Activated naive CD8-positive, alpha-beta T cell (primary cell): ENCODE data around the gene MISP3.

Experiments used
- H3K27ac Mint-ChIP-seq: one replicate; pipeline ENCODE4 v1.8.0; 2021; ENCODE audit warnings: mixed read lengths
- H3K27me3 Mint-ChIP-seq: one replicate; pipeline ENCODE4 v1.8.0; 2021; ENCODE audit warnings: mixed read lengths
- H3K36me3 Mint-ChIP-seq: one replicate; pipeline ENCODE4 v1.8.0; 2021; ENCODE audit warnings: mixed read lengths
- H3K4me1 Mint-ChIP-seq: one replicate; pipeline ENCODE4 v1.8.0; 2021; ENCODE audit warnings: low read depth, mixed read lengths
- H3K4me3 Mint-ChIP-seq: one replicate; pipeline ENCODE4 v1.8.0; 2021; ENCODE audit warnings: mild to moderate bottlenecking, mixed read lengths
- H3K9me3 Mint-ChIP-seq: one replicate; pipeline ENCODE4 v1.8.0; 2021; ENCODE audit warnings: low read depth, mixed read lengths

MISP3 gene

GRCh38 chr19:14059652-14060155, 12.9 kb upstream of the MISP3 start:
- no peaks in the 10 kb centered on the region for H3K9me3 Mint-ChIP-seq
- H3K4me1 Mint-ChIP-seq: peaks cover 12% of the 10 kb centered on the region
- no peaks in the 10 kb centered on the region for H3K36me3 Mint-ChIP-seq
- H3K27me3 Mint-ChIP-seq: peaks cover 19% of the 10 kb centered on the region
- no peak overlapping the region for H3K4me3 Mint-ChIP-seq
- no peak overlapping the region for H3K27ac Mint-ChIP-seq

- H3K36me3 Mint-ChIP-seq: no peaks in the 10 kb centered on the region
- H3K27me3 Mint-ChIP-seq: peaks cover 19% of the 10 kb centered on the region
- no peak overlapping the region for H3K4me3 Mint-ChIP-seq
- H3K27ac Mint-ChIP-seq: no peak overlapping the region
- H3K4me1 Mint-ChIP-seq: peaks cover 12% of the 10 kb centered on the region
- H3K9me3 Mint-ChIP-seq: no peaks in the 10 kb centered on the region
Observed at GRCh38 chr19:14061081-14061749, 11.4 kb upstream of the MISP3 start.

- no peaks in the 10 kb centered on the region for H3K36me3 Mint-ChIP-seq
- peaks cover 21% of the 10 kb centered on the region for H3K27me3 Mint-ChIP-seq
- H3K27ac Mint-ChIP-seq: no peak within 1 kb of the TSS
- H3K4me1 Mint-ChIP-seq: peaks cover 12% of the 10 kb centered on the region
- H3K4me3 Mint-ChIP-seq: no peak within 1 kb of the TSS
- H3K9me3 Mint-ChIP-seq: no peaks in the 10 kb centered on the region
Observed at GRCh38 chr19:14061751-14062557, 10.6 kb upstream of the MISP3 start, which contains the start of gene PALM3. PALM3 (minus strand) TSS chr19:14062076; CDS start chr19:14061980, 96 bp downstream.

GRCh38 chr19:14062558-14062855, 10.1 kb upstream of the MISP3 start:
- Mint-ChIP-seq H3K9me3 (no peaks in the 10 kb centered on the region), H3K4me3 (no peak overlapping the region), H3K36me3 (no peaks in the 10 kb centered on the region), H3K27me3 (peaks cover 21% of the 10 kb centered on the region), H3K27ac (no peak overlapping the region), H3K4me1 (peaks cover 12% of the 10 kb centered on the region)

- no peak overlapping the region for H3K4me3 Mint-ChIP-seq
- H3K36me3 Mint-ChIP-seq: no peaks in the 10 kb centered on the region
- no peak overlapping the region for H3K27ac Mint-ChIP-seq
- H3K27me3 Mint-ChIP-seq: peaks cover 21% of the 10 kb centered on the region
- H3K4me1 Mint-ChIP-seq: peaks cover 8% of the 10 kb centered on the region
- no peaks in the 10 kb centered on the region for H3K9me3 Mint-ChIP-seq
Observed at GRCh38 chr19:14063105-14063504, 9.5 kb upstream of the MISP3 start.

- Mint-ChIP-seq H3K4me3 (no peak overlapping the region), H3K27ac (no peak overlapping the region), H3K4me1 (peaks cover 1% of the 10 kb centered on the region), H3K36me3 (no peaks in the 10 kb centered on the region), H3K27me3 (peaks cover 2% of the 10 kb centered on the region), H3K9me3 (no peaks in the 10 kb centered on the region)
Observed at GRCh38 chr19:14066134-14066533, 6.5 kb upstream of the MISP3 start.

- Mint-ChIP-seq H3K36me3 (no peaks in the 10 kb centered on the region), H3K4me1 (peaks cover 16% of the 10 kb centered on the region), H3K27me3 (peaks cover 2% of the 10 kb centered on the region), H3K9me3 (no peaks in the 10 kb centered on the region), H3K27ac (no peak overlapping the region), H3K4me3 (no peak overlapping the region)
Observed at GRCh38 chr19:14070268-14071050, 2.1 kb upstream of the MISP3 start.

GRCh38 chr19:14073261-14073924, 807 bp downstream of the MISP3 start:
- Mint-ChIP-seq H3K27me3 (no peaks in the 10 kb centered on the region), H3K4me1 (peaks cover 16% of the 10 kb centered on the region), H3K4me3 (peak overlapping the region; percentile 92), H3K9me3 (no peaks in the 10 kb centered on the region), H3K27ac (no peak overlapping the region), H3K36me3 (no peaks in the 10 kb centered on the region)

GRCh38 chr19:14073925-14074838, 1.6 kb downstream of the MISP3 start:
- Mint-ChIP-seq H3K27me3 (no peaks in the 10 kb centered on the region), H3K36me3 (no peaks in the 10 kb centered on the region), H3K27ac (no peak overlapping the region), H3K4me1 (peaks cover 16% of the 10 kb centered on the region), H3K9me3 (no peaks in the 10 kb centered on the region), H3K4me3 (peak overlapping the region; percentile 92)

GRCh38 chr19:14078411-14078810, 5.8 kb downstream of the MISP3 start:
- Mint-ChIP-seq H3K36me3 (no peaks in the 10 kb centered on the region), H3K27ac (no peak overlapping the region), H3K4me3 (no peak overlapping the region), H3K4me1 (peaks cover 29% of the 10 kb centered on the region), H3K27me3 (no peaks in the 10 kb centered on the region), H3K9me3 (no peaks in the 10 kb centered on the region)

- H3K27ac Mint-ChIP-seq: peak overlapping the region; percentile 85
- peaks cover 18% of the 10 kb centered on the region for H3K4me1 Mint-ChIP-seq
- no peaks in the 10 kb centered on the region for H3K9me3 Mint-ChIP-seq
Observed at GRCh38 chr19:14080887-14081796, 8.6 kb downstream of the MISP3 start.

GRCh38 chr19:14081797-14082674, 9.4 kb downstream of the MISP3 start:
- Mint-ChIP-seq H3K36me3 (no peaks in the 10 kb centered on the region), H3K4me3 (peak overlapping the region; percentile 92), H3K27ac (peak overlapping the region; percentile 85), H3K9me3 (no peaks in the 10 kb centered on the region), H3K27me3 (no peaks in the 10 kb centered on the region), H3K4me1 (peaks cover 20% of the 10 kb centered on the region)

More at GRCh38 chr19:14080887-14081796, 8.6 kb downstream of the MISP3 start:
- Mint-ChIP-seq H3K4me3 (peak overlapping the region; percentile 92), H3K27me3 (no peaks in the 10 kb centered on the region), H3K36me3 (no peaks in the 10 kb centered on the region)
